WERI-Rb-1 (cell line): ENCODE measurements around the gene ELF1.
"Not testable (repeated sequence)": the region's sequence is repeated elsewhere in the genome, so short reads cannot be mapped to it uniquely, and the experiment has no call there.

Experiments
- DNase-seq: peaks from one replicate; pipeline ENCODE4 v3.0.0-alpha.2; 2020
- H3K27ac ChIP-seq: fragments of 250-450 bp; sonication (Bioruptor Pico); 2 replicates; pipeline ENCODE4 v1.5.1; 2020; ENCODE audit warnings: mild to moderate bottlenecking, moderate library complexity
- H3K27me3 ChIP-seq: fragments of 250-450 bp; sonication (Bioruptor Pico); 2 replicates; pipeline ENCODE4 v1.5.1; 2021; ENCODE audit warnings: mild to moderate bottlenecking, low read depth, moderate library complexity; ENCODE audit not compliant: insufficient read depth, severe bottlenecking
- H3K36me3 ChIP-seq: fragments of 250-450 bp; sonication (Bioruptor Pico); 2 replicates; pipeline ENCODE4 v1.5.1; 2020; ENCODE audit warnings: mild to moderate bottlenecking, moderate library complexity
- H3K4me3 ChIP-seq: 2 replicates; pipeline ENCODE4 v1.5.1; 2011; ENCODE audit warnings: low read depth, mild to moderate bottlenecking, control low read depth, low read length
- H3K9me3 ChIP-seq: fragments of 250-450 bp; sonication (Bioruptor Pico); 2 replicates; pipeline ENCODE4 v1.5.1; 2021; ENCODE audit warnings: mild to moderate bottlenecking, moderate library complexity; ENCODE audit not compliant: severe bottlenecking
- TF ChIP-seq, protein P1 (sequence below): IDR thresholded peaks from 2 replicates; pipeline ENCODE4 v1.5.1; 2011; ENCODE audit warnings: low read depth, mild to moderate bottlenecking, control low read depth, inconsistent platforms, low read length

Gene ELF1

DNA sequence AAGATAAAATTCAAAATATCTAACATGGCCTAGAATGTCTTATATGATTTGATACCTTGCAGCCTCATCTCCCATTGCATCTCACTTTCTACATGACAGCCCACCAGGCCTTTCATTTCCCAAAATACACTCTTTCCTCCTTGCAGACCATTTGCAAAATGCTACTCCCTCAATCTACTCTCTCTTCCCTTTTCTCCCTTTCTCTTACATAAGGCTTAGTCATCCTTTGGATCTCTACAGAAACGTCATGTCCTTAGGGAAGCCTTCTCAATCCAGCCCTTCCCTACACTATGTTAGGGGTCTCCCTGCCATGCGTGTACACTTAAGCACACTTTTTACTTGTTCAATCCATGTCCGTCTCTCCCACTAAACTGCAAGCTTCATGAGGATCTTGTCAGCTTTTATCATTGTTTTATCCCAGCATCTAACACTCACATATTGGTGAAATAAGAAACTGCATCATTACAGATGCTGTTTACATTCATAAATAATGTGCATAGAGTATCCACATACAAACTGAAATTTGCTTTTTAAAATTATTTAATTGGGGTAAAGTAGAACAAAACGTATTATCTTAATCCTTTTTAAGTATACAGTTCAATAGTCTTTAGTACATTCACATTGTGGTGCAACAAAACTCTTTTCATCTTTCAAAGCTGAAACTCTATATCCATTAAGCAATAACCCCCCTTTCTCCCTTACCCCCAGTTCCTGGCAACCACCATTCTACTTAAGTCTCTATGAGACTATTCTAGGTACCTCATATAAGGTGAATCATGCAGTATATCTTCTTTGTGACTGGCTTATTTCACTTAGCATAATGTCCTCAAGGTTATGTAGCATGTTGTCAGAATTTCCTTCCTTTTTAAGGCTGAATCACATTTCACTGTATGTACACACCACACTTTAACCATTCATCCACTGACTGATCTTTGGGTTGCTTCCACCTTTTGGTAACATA lies 30.6 kb upstream of the ELF1 start:
- no peaks in the 10 kb centered on the region for H3K27me3 ChIP-seq
- no peak overlapping the region for H3K4me3 ChIP-seq
- no peak for DNase-seq
- H3K27ac ChIP-seq: no peak overlapping the region
- no peaks in the 10 kb centered on the region for H3K36me3 ChIP-seq
- TF ChIP-seq, protein P1, sequence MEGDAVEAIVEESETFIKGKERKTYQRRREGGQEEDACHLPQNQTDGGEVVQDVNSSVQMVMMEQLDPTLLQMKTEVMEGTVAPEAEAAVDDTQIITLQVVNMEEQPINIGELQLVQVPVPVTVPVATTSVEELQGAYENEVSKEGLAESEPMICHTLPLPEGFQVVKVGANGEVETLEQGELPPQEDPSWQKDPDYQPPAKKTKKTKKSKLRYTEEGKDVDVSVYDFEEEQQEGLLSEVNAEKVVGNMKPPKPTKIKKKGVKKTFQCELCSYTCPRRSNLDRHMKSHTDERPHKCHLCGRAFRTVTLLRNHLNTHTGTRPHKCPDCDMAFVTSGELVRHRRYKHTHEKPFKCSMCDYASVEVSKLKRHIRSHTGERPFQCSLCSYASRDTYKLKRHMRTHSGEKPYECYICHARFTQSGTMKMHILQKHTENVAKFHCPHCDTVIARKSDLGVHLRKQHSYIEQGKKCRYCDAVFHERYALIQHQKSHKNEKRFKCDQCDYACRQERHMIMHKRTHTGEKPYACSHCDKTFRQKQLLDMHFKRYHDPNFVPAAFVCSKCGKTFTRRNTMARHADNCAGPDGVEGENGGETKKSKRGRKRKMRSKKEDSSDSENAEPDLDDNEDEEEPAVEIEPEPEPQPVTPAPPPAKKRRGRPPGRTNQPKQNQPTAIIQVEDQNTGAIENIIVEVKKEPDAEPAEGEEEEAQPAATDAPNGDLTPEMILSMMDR: no peak
- H3K9me3 ChIP-seq: no peaks in the 10 kb centered on the region

- no peaks in the 10 kb centered on the region for H3K27me3 ChIP-seq
- no peaks in the 10 kb centered on the region for H3K9me3 ChIP-seq
- TF ChIP-seq, protein P1: no peak
- H3K4me3 ChIP-seq: no peak overlapping the region
- no peak overlapping the region for H3K27ac ChIP-seq
- DNase-seq: no peak
- no peaks in the 10 kb centered on the region for H3K36me3 ChIP-seq
Observed at GRCh38 chr13:41048640-41049039, 29.5 kb upstream of the ELF1 start.

GRCh38 chr13:41042419-41042818 lies 23.3 kb upstream of the ELF1 start:
- H3K27ac ChIP-seq, H3K9me3 ChIP-seq, H3K36me3 ChIP-seq, H3K4me3 ChIP-seq, H3K27me3 ChIP-seq, DNase-seq: not testable (repeated sequence)

DNA sequence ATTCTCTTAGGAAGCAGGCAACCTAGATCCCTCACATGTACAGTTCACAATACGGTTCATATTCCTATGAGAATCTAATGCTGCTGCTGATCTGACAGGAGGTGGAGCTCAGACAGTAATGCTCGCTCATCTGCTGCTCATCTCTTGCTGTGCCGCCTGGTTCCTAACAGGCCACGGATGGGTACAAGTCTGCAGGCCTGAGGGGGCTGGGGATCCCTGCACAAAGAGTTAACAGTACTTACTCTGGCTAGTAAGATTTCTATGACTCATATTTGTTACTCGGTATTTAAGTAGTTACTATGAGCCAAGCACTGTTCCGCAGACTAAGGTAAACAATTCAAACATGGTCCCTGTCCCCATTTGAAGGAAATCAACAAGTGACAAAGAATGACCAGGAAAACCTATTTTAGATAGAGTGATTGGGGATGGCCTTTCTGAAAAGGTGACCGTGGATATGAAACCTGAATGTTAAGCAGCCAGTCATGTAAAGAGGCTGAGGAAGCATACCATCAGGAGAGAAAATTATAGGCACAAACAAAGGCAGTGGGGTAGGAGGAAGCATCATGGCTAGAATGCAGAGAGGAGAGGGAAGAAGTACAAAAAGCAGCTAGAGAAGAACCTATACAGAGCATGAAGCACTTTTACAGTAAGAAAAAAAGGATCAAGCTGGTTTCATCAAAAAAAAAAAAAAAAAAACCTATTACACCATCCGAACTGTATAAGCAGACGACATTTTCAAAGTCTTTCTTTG lies 21.6 kb upstream of the ELF1 start:
- H3K9me3 ChIP-seq: no peaks in the 10 kb centered on the region
- H3K27me3 ChIP-seq: no peaks in the 10 kb centered on the region
- TF ChIP-seq, protein P1: no peak
- H3K27ac ChIP-seq: no peak overlapping the region
- no peak overlapping the region for H3K4me3 ChIP-seq
- no peak for DNase-seq
- no peaks in the 10 kb centered on the region for H3K36me3 ChIP-seq

DNA sequence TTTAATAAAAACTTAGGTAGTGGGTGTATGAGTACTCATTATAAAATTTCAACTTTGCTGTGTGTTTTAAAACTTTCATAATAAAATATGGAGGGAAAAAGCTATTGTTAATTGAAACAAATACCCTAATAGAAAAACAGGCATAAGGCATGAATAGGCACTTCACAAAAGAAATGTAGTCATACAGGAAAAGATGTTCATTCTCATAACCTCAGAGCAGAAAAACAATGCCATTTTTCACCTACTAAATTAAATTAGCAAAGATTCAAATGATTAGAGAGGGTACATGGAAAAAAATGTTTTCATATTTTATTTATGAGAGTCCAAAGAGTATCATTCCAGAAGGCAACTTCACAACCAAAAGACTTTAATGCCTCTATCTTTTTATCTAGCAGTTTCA lies 20.6 kb upstream of the ELF1 start:
- no peak for DNase-seq
- TF ChIP-seq, protein P1: no peak
- no peak overlapping the region for H3K27ac ChIP-seq
- H3K9me3 ChIP-seq: no peaks in the 10 kb centered on the region
- no peak overlapping the region for H3K4me3 ChIP-seq
- H3K27me3 ChIP-seq: no peaks in the 10 kb centered on the region
- H3K36me3 ChIP-seq: no peaks in the 10 kb centered on the region

- not testable (repeated sequence) for DNase-seq, H3K4me3 ChIP-seq, H3K27me3 ChIP-seq, H3K27ac ChIP-seq, H3K9me3 ChIP-seq, H3K36me3 ChIP-seq
Observed at GRCh38 chr13:41036557-41036956, 17.4 kb upstream of the ELF1 start.
